GM19035 (cell line): ENCODE data around the gene LHFPL2.
"Not testable (repeated sequence)": the region's sequence is repeated elsewhere in the genome, so short reads cannot be mapped to it uniquely, and the experiment has no call there.

Experiments
- ATAC-seq: cut with Tn5 transposase; IDR thresholded peaks from one replicate; pipeline ENCODE4 v1.9.1; 2021; ENCODE audit not compliant: unreplicated experiment

The LHFPL2 gene

DNA sequence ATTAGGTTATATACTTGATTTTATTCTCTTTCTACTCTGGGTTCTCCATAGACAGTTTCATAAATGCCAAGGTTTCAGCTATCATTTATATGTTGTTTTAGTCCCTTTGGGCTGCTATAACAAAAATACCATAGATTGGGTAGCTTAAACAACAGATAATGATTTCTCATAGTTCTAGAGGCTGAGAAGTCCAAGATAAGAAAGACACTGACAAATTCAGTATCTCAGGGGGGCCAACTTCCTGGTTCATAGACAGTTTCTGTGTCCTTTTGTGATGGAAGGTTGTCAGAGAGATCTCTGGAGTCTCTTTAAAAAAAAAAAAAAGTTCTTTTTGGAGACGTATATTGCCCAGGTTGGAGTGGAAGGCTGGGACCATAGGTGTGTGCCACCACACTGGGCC lies 174.8 kb downstream of the LHFPL2 start:
- ATAC-seq: no peak

DNA sequence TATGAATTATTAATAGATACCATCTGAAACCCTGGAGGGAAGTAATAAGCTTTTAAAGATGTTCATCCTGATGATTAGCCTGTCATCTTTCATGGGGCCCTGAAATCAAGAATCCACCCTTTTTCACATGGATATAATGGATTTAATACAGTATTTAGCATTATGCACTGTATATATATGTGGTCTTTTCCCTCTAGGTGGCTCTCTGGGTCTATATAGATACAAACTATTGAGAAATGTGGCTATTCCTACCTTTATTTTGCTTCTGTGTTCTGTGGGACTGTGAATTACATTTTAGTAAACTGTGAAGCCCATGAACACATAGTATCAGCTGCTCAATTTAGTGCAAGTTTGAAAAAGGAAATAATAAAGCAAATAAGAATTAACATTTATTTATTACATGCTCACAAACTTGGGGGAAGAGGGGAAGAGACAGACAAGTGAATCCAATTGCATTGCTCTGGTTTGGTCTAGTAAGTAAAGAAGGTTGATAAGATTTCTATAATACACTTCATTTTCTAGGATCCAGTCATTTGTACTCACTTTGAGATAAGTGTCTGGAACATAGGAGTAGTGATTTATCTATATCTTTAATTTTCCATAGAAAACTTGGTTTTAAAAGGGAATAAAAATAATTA lies 176.0 kb downstream of the LHFPL2 start:
- no peak for ATAC-seq

DNA sequence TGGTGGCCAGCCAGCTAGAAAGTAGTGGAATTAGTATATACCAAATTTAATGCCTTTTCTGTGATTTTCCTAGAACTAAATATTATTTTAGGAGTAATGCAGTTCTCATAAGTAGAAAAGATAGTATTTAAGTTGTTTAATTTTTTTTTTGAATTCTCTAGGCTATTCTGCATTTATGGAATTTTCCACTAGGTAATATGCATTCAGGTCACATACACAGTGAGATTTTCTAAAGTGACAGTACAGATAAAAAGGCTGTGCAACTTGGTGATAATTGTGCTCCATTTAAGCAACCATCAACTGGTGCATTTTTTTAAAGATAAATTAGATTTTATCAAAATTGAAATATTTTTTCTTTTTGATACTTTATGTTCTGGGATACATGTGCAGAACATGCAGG lies 176.7 kb downstream of the LHFPL2 start:
- no peak for ATAC-seq

GRCh38 chr5:78467752-78468357 lies 180.7 kb downstream of the LHFPL2 start:
- no peak for ATAC-seq

DNA sequence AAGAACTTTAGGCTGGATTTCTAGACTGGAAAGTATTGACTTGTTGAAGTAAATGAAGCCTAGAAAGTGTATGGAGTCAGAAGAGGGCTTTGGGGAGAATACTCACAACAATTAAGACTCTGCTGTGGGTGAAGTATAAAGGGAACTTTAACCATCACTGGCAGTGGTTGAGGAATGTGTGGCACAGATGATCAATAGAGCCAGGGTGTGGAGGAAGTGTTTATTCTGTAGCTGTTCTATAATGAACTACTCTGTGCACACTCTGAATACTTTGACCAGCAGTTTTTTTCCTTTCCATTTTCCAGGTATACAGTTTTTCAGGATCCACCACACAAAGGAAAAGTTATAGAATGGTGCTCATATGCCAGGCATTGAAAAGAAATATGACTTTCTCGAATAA lies 181.4 kb downstream of the LHFPL2 start:
- ATAC-seq: no peak

- no peak for ATAC-seq
Measured at GRCh38 chr5:78458843-78459242, 189.7 kb downstream of the LHFPL2 start.

- not testable (repeated sequence) for ATAC-seq
Measured at GRCh38 chr5:78457507-78457906, 191.1 kb downstream of the LHFPL2 start.

DNA sequence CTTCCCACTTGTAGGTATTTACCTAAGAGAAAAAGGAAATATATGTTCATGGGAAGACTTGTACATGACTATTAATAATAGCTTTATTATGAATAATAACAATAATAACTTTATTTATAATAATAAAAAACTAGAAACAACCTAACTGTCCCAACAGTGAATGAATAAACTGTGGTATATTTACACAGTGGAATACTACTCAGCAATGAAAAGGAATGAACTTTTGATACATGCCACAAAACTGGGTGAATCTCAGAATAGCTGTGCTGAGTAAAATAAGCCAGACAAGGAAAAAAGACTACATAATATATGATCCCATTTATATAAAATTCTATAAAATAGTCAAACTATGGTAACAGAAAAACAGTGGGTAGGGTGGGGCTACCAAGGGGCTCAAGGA lies 199.5 kb downstream of the LHFPL2 start:
- ATAC-seq: no peak

- ATAC-seq: no peak
Measured at GRCh38 chr5:78447775-78448424, 200.7 kb downstream of the LHFPL2 start.
